Mesothelial cell of epicardium (in vitro differentiated cells): ENCODE measurements around the gene AFF3. TPM values are rescaled to one million over a fixed set of nuclear protein-coding genes. Genes with fewer than 3 reads are reported as not detected.
"Not testable (repeated sequence)": the region's sequence is repeated elsewhere in the genome, so short reads cannot be mapped to it uniquely, and the experiment has no call there.

ENCODE experiments used
- DNase-seq, 2 experiments: peaks; one replicate each; pipeline ENCODE4 v3.0.0; 2021; ENCODE audit warnings: low spot score in 2 of 2; ENCODE audit not compliant: unreplicated experiment in 2 of 2
- H3K27ac Mint-ChIP-seq: 2 replicates; pipeline ENCODE4 v1.8.0; 2021; ENCODE audit warnings: mixed read lengths
- H3K27me3 Mint-ChIP-seq: 2 replicates; pipeline ENCODE4 v1.8.0; 2021; ENCODE audit warnings: low read depth, mixed read lengths
- H3K36me3 Mint-ChIP-seq: 2 replicates; pipeline ENCODE4 v1.8.0; 2021; ENCODE audit warnings: mixed read lengths
- H3K4me1 Mint-ChIP-seq: 2 replicates; pipeline ENCODE4 v1.8.0; 2021; ENCODE audit warnings: mixed read lengths
- H3K4me3 Mint-ChIP-seq: 2 replicates; pipeline ENCODE4 v1.8.0; 2021; ENCODE audit warnings: mild to moderate bottlenecking, moderate library complexity, mixed read lengths
- H3K9me3 Mint-ChIP-seq: 2 replicates; pipeline ENCODE4 v1.8.0; 2021; ENCODE audit warnings: mixed read lengths
- total RNA-seq: library from RNA; stranded (reverse); gene quantifications from 3 replicates; pipeline ENCODE4 v1.2.1, GENCODE V29; 2021
- TF ChIP-seq, protein P1 (sequence below): fragments of 200-600 bp; sonication (generic); IDR thresholded peaks from one replicate; pipeline ENCODE4 v1.5.0; 2021; ENCODE audit warnings: antibody characterized with exemption; ENCODE audit not compliant: unreplicated experiment

The AFF3 gene
- total RNA-seq, 1 donor from 2014 or later: 14.4 TPM

DNA sequence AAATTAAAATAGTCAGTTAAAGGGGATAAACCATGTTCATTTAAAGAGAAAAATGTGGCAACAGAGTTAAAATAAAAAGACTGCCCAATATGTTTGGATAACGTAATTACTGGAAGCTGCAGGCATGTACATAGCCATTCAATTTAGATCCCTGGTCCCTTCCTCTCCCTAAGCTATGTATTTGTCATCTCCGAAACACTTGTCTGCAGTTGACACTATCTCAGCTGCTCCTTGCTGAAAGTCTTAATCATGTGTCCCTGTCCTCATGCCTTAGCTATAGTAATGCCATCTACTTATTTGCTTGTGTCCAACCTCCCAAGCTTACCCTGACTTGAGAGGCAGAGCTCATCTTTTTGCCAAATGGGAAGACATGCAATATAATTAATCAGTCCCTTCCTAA is 478.7 kb downstream of the AFF3 start:
- TF ChIP-seq, protein P1, sequence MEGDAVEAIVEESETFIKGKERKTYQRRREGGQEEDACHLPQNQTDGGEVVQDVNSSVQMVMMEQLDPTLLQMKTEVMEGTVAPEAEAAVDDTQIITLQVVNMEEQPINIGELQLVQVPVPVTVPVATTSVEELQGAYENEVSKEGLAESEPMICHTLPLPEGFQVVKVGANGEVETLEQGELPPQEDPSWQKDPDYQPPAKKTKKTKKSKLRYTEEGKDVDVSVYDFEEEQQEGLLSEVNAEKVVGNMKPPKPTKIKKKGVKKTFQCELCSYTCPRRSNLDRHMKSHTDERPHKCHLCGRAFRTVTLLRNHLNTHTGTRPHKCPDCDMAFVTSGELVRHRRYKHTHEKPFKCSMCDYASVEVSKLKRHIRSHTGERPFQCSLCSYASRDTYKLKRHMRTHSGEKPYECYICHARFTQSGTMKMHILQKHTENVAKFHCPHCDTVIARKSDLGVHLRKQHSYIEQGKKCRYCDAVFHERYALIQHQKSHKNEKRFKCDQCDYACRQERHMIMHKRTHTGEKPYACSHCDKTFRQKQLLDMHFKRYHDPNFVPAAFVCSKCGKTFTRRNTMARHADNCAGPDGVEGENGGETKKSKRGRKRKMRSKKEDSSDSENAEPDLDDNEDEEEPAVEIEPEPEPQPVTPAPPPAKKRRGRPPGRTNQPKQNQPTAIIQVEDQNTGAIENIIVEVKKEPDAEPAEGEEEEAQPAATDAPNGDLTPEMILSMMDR: no peak
- Mint-ChIP-seq H3K4me1 (peaks cover 5% of the 10 kb centered on the region), H3K4me3 (no peak overlapping the region), H3K36me3 (peaks cover 17% of the 10 kb centered on the region), H3K27ac (no peak overlapping the region), H3K9me3 (peaks cover 34% of the 10 kb centered on the region), H3K27me3 (no peaks in the 10 kb centered on the region)
- DNase-seq: no peak

GRCh38 chr2:99662761-99663341 is 479.5 kb downstream of the AFF3 start:
- no peaks in the 10 kb centered on the region for H3K27me3 Mint-ChIP-seq
- peaks cover 34% of the 10 kb centered on the region for H3K9me3 Mint-ChIP-seq
- TF ChIP-seq, protein P1: no peak
- peaks cover 5% of the 10 kb centered on the region for H3K4me1 Mint-ChIP-seq
- DNase-seq: no peak
- no peak overlapping the region for H3K27ac Mint-ChIP-seq
- peaks cover 17% of the 10 kb centered on the region for H3K36me3 Mint-ChIP-seq
- H3K4me3 Mint-ChIP-seq: no peak overlapping the region

DNA sequence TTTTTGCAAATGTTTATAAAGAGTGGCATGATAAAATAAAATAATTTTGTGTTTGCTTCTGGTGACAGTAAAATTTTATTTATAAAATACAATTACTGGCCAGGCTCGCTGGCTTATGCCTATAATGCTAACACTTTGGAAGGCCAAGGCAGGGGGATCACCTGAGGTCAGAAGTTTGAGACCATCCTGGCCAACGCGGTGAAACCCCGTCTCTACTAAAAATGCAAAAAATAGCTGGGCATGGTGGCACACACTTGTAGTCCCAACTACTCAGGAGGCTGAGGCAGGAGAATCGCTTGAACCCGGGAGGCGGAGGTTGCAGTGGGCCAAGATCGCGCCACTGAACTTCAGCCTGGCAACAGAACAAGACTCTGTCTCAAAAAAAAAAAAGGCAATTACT is 480.6 kb downstream of the AFF3 start:
- not testable (repeated sequence) for H3K4me3 Mint-ChIP-seq, DNase-seq, H3K27me3 Mint-ChIP-seq, H3K4me1 Mint-ChIP-seq, H3K27ac Mint-ChIP-seq
- Mint-ChIP-seq H3K9me3 (peaks cover 26% of the 10 kb centered on the region), H3K36me3 (peaks cover 17% of the 10 kb centered on the region)

GRCh38 chr2:99660616-99661406 is 481.6 kb downstream of the AFF3 start:
- H3K4me3 Mint-ChIP-seq: no peak overlapping the region
- H3K27ac Mint-ChIP-seq: no peak overlapping the region

DNA sequence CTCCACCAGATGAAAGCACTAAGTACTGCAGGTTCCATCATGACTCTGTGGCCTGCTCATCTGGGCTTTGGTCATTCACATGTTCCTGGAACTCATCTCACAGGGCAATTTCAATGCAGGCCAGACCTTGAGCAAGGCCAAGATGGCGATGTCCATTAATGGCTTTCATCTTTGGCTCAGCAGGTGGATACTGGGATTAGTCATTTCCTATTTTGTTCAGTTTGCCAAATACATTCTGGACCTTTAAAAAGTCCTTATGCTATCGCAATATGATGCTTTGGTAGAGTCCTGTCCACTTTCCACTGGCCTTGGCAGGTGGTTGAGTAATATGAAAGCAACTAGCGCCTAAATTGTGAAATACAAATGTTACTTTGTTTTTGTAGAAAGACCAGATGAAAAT is 482.5 kb downstream of the AFF3 start:
- no peak for DNase-seq
- Mint-ChIP-seq H3K4me3 (no peak overlapping the region), H3K9me3 (peaks cover 7% of the 10 kb centered on the region), H3K27ac (no peak overlapping the region), H3K4me1 (peaks cover 5% of the 10 kb centered on the region), H3K36me3 (peaks cover 4% of the 10 kb centered on the region), H3K27me3 (no peaks in the 10 kb centered on the region)
- TF ChIP-seq, protein P1: no peak

More at GRCh38 chr2:99660616-99661406, 481.6 kb downstream of the AFF3 start:
- DNase-seq: no peak
- Mint-ChIP-seq H3K36me3 (peaks cover 13% of the 10 kb centered on the region), H3K4me1 (peaks cover 5% of the 10 kb centered on the region), H3K9me3 (peaks cover 17% of the 10 kb centered on the region), H3K27me3 (no peaks in the 10 kb centered on the region)
- TF ChIP-seq, protein P1: no peak

DNA sequence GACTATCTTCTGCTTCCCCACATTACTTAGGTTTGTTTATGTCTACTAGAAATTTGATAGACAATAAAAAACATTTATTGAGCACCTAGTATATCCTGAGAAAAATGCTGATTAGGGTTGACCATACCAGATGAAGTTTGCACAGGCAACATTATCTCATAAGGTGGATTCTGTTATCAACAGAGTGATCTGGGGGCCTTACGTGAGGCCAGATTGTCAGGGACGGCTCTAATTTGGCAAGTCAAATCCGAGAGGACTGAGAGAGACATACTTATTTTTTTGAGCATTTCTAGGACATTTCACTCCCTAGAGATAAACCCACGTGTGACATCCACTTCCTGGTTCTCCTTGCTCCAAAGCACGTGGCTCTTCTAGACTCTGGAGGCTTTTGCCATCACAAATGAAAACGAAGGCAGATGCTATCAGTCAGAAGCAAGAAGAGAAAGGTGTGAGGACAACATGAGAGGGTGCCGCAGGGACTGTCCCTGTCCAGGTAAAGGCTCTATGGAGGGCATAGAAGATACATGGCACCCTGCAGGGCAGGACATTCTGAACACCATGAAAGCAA is 484.6 kb downstream of the AFF3 start:
- DNase-seq: no peak
- TF ChIP-seq, protein P1: no peak
- Mint-ChIP-seq H3K27ac (no peak overlapping the region), H3K9me3 (no peaks in the 10 kb centered on the region), H3K36me3 (no peaks in the 10 kb centered on the region), H3K4me3 (no peak overlapping the region), H3K27me3 (no peaks in the 10 kb centered on the region), H3K4me1 (peaks cover 2% of the 10 kb centered on the region)
